ENCODE measurements around the gene VARS1. TPM values are rescaled to one million over a fixed set of nuclear protein-coding genes. Genes with fewer than 3 reads are reported as not detected.

Gene VARS1
- total and polyA plus RNA-seq, 2 experiments from 2014 or later: 71.2 to 137 TPM

DNA sequence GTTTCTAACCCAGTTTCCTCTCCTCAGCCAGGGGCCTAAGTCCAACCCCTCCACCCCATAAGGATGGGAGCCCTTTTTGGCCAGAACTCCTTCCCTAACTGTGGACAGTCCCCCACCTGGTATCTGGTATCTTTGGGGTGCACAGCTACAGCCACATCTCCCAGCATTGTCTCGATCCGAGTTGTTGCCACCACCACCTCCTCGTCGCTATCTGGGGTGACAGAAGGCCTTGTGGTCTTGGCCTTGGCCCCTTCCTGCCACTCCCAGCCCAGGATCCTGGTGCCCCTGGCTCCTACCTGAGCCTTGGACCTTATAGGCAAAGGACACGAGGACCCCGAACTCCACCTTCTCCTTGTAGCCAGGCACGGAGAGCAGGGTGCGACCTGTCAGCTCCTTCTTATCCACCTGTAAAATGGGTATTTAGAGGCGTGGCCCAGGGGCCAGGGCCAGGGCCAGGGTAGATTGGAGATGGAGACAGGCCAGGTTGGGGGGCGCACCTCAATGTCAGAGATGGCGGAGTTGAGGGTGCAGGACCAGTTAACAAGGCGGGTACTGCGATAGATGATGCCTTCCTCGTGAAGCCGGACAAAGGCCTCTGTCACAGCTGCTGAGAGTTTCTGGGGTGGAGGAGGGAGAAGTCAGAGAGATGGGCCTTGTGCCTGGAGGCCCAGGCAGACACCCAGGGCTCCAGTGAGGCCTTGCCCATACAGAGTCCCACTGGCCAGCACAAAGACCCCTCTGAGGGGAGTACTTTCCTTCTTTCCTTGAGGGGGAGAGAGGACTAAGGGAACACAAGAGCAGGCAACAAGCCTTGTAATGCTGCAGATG lies 11.2 kb downstream of the VARS1 start:
- Histone ChIP-seq H4K20me1 (replicated peaks; ENCODE audit: insufficient read depth) (no peaks in the 10 kb centered on the region; the same call in 1 of the 2 replicates), H2AFZ (no peak overlapping the region), H3K79me2 (replicated peaks; ENCODE audit: insufficient read depth) (no peaks in the 10 kb centered on the region), H3K27me3 (ENCODE audit: insufficient read depth) (no peaks in the 10 kb centered on the region), H3K9me2 (ENCODE audit: insufficient read depth) (no peaks in the 10 kb centered on the region), H3K4me2 (no peak overlapping the region), H3K27ac (ENCODE audit: low read depth) (no peak overlapping the region), H3K4me3 (no peak overlapping the region), H3F3A (replicated peaks; ENCODE audit: low read depth) (no peaks in the 10 kb centered on the region; the same call in 1 of the 2 replicates), H3K36me3 (ENCODE audit: insufficient read depth) (peaks cover 1% of the 10 kb centered on the region), H3K4me1 (ENCODE audit: insufficient read depth) (no peaks in the 10 kb centered on the region)
- Mint-ChIP-seq H3K9me3 (no peaks in the 10 kb centered on the region), H3K4me1 (no peaks in the 10 kb centered on the region), H3K27ac (no peak overlapping the region), H3K27me3 (ENCODE audit: insufficient read depth, low read depth, poor library complexity) (peaks cover 8% of the 10 kb centered on the region), H3K4me3 (no peak overlapping the region), H3K36me3 (ENCODE audit: low read depth) (peaks cover 54% of the 10 kb centered on the region)
- no peak for ATAC-seq
- no peak for TF ChIP-seq EZH2phosphoT487 (IDR thresholded peaks at IDR 0.05; ENCODE audit: unreplicated experiment)
- no peak for TF ChIP-seq STAT1 (IDR thresholded peaks at IDR 0.05; ENCODE audit: unreplicated experiment)
- TF ChIP-seq, protein P1, sequence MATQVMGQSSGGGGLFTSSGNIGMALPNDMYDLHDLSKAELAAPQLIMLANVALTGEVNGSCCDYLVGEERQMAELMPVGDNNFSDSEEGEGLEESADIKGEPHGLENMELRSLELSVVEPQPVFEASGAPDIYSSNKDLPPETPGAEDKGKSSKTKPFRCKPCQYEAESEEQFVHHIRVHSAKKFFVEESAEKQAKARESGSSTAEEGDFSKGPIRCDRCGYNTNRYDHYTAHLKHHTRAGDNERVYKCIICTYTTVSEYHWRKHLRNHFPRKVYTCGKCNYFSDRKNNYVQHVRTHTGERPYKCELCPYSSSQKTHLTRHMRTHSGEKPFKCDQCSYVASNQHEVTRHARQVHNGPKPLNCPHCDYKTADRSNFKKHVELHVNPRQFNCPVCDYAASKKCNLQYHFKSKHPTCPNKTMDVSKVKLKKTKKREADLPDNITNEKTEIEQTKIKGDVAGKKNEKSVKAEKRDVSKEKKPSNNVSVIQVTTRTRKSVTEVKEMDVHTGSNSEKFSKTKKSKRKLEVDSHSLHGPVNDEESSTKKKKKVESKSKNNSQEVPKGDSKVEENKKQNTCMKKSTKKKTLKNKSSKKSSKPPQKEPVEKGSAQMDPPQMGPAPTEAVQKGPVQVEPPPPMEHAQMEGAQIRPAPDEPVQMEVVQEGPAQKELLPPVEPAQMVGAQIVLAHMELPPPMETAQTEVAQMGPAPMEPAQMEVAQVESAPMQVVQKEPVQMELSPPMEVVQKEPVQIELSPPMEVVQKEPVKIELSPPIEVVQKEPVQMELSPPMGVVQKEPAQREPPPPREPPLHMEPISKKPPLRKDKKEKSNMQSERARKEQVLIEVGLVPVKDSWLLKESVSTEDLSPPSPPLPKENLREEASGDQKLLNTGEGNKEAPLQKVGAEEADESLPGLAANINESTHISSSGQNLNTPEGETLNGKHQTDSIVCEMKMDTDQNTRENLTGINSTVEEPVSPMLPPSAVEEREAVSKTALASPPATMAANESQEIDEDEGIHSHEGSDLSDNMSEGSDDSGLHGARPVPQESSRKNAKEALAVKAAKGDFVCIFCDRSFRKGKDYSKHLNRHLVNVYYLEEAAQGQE (IDR thresholded peaks at IDR 0.05; ENCODE audit: unreplicated experiment): no peak
- no peak for TF ChIP-seq POLR2AphosphoS5 (IDR thresholded peaks at IDR 0.05; ENCODE audit: low read depth)
- no peak for TF ChIP-seq ZNF331 (CRISPR knock-in tag; IDR thresholded peaks at IDR 0.05; ENCODE audit: low read depth)
- TF ChIP-seq, protein P2, sequence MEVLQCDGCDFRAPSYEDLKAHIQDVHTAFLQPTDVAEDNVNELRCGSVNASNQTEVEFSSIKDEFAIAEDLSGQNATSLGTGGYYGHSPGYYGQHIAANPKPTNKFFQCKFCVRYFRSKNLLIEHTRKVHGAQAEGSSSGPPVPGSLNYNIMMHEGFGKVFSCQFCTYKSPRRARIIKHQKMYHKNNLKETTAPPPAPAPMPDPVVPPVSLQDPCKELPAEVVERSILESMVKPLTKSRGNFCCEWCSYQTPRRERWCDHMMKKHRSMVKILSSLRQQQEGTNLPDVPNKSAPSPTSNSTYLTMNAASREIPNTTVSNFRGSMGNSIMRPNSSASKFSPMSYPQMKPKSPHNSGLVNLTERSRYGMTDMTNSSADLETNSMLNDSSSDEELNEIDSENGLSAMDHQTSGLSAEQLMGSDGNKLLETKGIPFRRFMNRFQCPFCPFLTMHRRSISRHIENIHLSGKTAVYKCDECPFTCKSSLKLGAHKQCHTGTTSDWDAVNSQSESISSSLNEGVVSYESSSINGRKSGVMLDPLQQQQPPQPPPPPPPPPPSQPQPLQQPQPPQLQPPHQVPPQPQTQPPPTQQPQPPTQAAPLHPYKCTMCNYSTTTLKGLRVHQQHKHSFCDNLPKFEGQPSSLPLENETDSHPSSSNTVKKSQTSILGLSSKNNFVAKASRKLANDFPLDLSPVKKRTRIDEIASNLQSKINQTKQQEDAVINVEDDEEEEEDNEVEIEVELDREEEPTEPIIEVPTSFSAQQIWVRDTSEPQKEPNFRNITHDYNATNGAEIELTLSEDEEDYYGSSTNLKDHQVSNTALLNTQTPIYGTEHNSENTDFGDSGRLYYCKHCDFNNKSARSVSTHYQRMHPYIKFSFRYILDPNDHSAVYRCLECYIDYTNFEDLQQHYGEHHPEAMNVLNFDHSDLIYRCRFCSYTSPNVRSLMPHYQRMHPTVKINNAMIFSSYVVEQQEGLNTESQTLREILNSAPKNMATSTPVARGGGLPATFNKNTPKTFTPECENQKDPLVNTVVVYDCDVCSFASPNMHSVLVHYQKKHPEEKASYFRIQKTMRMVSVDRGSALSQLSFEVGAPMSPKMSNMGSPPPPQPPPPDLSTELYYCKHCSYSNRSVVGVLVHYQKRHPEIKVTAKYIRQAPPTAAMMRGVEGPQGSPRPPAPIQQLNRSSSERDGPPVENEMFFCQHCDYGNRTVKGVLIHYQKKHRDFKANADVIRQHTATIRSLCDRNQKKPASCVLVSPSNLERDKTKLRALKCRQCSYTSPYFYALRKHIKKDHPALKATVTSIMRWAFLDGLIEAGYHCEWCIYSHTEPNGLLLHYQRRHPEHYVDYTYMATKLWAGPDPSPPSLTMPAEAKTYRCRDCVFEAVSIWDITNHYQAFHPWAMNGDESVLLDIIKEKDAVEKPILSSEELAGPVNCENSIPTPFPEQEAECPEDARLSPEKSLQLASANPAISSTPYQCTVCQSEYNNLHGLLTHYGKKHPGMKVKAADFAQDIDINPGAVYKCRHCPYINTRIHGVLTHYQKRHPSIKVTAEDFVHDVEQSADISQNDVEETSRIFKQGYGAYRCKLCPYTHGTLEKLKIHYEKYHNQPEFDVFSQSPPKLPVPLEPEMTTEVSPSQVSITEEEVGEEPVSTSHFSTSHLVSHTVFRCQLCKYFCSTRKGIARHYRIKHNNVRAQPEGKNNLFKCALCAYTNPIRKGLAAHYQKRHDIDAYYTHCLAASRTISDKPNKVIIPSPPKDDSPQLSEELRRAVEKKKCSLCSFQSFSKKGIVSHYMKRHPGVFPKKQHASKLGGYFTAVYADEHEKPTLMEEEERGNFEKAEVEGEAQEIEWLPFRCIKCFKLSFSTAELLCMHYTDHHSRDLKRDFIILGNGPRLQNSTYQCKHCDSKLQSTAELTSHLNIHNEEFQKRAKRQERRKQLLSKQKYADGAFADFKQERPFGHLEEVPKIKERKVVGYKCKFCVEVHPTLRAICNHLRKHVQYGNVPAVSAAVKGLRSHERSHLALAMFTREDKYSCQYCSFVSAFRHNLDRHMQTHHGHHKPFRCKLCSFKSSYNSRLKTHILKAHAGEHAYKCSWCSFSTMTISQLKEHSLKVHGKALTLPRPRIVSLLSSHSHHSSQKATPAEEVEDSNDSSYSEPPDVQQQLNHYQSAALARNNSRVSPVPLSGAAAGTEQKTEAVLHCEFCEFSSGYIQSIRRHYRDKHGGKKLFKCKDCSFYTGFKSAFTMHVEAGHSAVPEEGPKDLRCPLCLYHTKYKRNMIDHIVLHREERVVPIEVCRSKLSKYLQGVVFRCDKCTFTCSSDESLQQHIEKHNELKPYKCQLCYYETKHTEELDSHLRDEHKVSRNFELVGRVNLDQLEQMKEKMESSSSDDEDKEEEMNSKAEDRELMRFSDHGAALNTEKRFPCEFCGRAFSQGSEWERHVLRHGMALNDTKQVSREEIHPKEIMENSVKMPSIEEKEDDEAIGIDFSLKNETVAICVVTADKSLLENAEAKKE (CRISPR knock-in tag; IDR thresholded peaks at IDR 0.05): no peak
- TF ChIP-seq, protein P3, sequence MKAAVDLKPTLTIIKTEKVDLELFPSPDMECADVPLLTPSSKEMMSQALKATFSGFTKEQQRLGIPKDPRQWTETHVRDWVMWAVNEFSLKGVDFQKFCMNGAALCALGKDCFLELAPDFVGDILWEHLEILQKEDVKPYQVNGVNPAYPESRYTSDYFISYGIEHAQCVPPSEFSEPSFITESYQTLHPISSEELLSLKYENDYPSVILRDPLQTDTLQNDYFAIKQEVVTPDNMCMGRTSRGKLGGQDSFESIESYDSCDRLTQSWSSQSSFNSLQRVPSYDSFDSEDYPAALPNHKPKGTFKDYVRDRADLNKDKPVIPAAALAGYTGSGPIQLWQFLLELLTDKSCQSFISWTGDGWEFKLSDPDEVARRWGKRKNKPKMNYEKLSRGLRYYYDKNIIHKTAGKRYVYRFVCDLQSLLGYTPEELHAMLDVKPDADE (IDR thresholded peaks at IDR 0.05): no peak
- no peak for DNase-seq (ENCODE audit: low spot score)

Measured in GM23338 (cell line).